GM23248 (cell line): Measurements from ENCODE around the gene ATG10. TPM values are rescaled to one million over a fixed set of nuclear protein-coding genes. Genes with fewer than 3 reads are reported as not detected.

ENCODE experiments used
- DNase-seq: peaks from one replicate; pipeline ENCODE4 v3.0.0-alpha.2; 2015
- H2AFZ ChIP-seq: fragments of 200-600 bp; sonication (generic); 2 replicates; pipeline ENCODE4 v1.6.1; 2016; ENCODE audit warnings: antibody characterized with exemption
- H3F3A ChIP-seq: fragments of 200-600 bp; sonication (generic); 2 replicates; pipeline ENCODE4 v1.6.1; 2016; ENCODE audit warnings: mild to moderate bottlenecking, antibody characterized with exemption, mixed run types; ENCODE audit not compliant: insufficient read depth
- H3K27ac ChIP-seq: fragments of 200-600 bp; sonication (generic); 2 replicates; pipeline ENCODE4 v1.5.1; 2016; ENCODE audit warnings: mild to moderate bottlenecking
- H3K27me3 ChIP-seq: fragments of 200-600 bp; sonication (generic); replicated peaks from 2 replicates; pipeline ENCODE4 v1.6.1; 2016; ENCODE audit warnings: mild to moderate bottlenecking; ENCODE audit not compliant: insufficient read depth
- H3K36me3 ChIP-seq: fragments of 200-600 bp; sonication (generic); 2 replicates; pipeline ENCODE4 v1.6.1; 2016; ENCODE audit warnings: low read depth, mild to moderate bottlenecking
- H3K4me1 ChIP-seq: fragments of 200-600 bp; sonication (generic); 2 replicates; pipeline ENCODE4 v1.6.1; 2016; ENCODE audit warnings: mild to moderate bottlenecking; ENCODE audit not compliant: insufficient read depth
- H3K4me2 ChIP-seq: fragments of 200-600 bp; sonication (generic); one replicate; pipeline ENCODE4 v1.6.1; 2016; ENCODE audit warnings: mild to moderate bottlenecking; ENCODE audit not compliant: unreplicated experiment
- H3K4me3 ChIP-seq: fragments of 200-600 bp; sonication (generic); 2 replicates; pipeline ENCODE4 v1.5.1; 2016; ENCODE audit warnings: mild to moderate bottlenecking
- H3K79me2 ChIP-seq: fragments of 200-600 bp; sonication (generic); 2 replicates; pipeline ENCODE4 v1.6.1; 2016; ENCODE audit warnings: mild to moderate bottlenecking; ENCODE audit not compliant: insufficient read depth
- H3K9ac ChIP-seq: fragments of 200-600 bp; sonication (generic); 2 replicates; pipeline ENCODE4 v1.6.1; 2016; ENCODE audit warnings: mild to moderate bottlenecking
- H3K9me2 ChIP-seq: fragments of 200-600 bp; sonication (generic); 2 replicates; pipeline ENCODE4 v1.6.1; 2016; ENCODE audit warnings: mixed run types, mild to moderate bottlenecking, moderate library complexity; ENCODE audit not compliant: insufficient read depth
- H3K9me3 ChIP-seq: fragments of 200-600 bp; sonication (generic); one replicate; pipeline ENCODE4 v1.6.1; 2017; ENCODE audit warnings: low read depth
- H4K20me1 ChIP-seq: fragments of 200-600 bp; sonication (generic); 2 replicates; pipeline ENCODE4 v1.6.0; 2016; ENCODE audit not compliant: insufficient read depth
- EZH2 ChIP-seq: fragments of 200-600 bp; sonication (generic); IDR thresholded peaks from 2 replicates; pipeline ENCODE4 v1.6.1; 2018; ENCODE audit warnings: antibody characterized with exemption, mild to moderate bottlenecking; ENCODE audit not compliant: insufficient read depth, poor library complexity, severe bottlenecking
- EZH2phosphoT487 ChIP-seq: fragments of 200-600 bp; sonication (generic); IDR thresholded peaks from 2 replicates; pipeline ENCODE4 v1.6.1; 2018; ENCODE audit warnings: antibody characterized with exemption, moderate library complexity, mild to moderate bottlenecking, low read depth; ENCODE audit not compliant: insufficient read depth
- WGBS, 2 experiments: methylation state at CpG; one replicate each; pipeline ENCODE4 v1.1.6; 2015 to 2017; ENCODE audit warnings: low lambda C conversion rate in 2 of 2, low coverage in 1 of 2; ENCODE audit errors: missing lambda C conversion rate in 2 of 2; 5-methylcytosine and 5-hydroxymethylcytosine counted together
- in situ Hi-C: fragments of 300-500 bp; cut with MboI; formaldehyde crosslinking; loops from 2 replicates; pipeline ENCODE4 v1.15.0; 2020
- polyA plus RNA-seq: library from polyadenylated mRNA; unstranded; fragments of >200 nt; fragmentation: Nextera tagmentation; extraction: Ambion mirVana; gene quantifications from 2 replicates; pipeline ENCODE4 v1.2.1, GENCODE V29; 2016
- small RNA-seq: library from RNA; depleted of rRNA; stranded (forward); fragments of <200 nt; gene quantifications from one replicate; pipeline ENCODE3, GENCODE V24; 2014; ENCODE audit warnings: low read depth, low replicate concordance
- total RNA-seq: library from RNA; depleted of rRNA; stranded (reverse); fragments of >200 nt; shearing (Covaris generic); gene quantifications from 2 replicates; pipeline ENCODE4 v1.2.3, GENCODE V29; 2014; rRNA removed

ATG10 gene
- total and polyA plus RNA-seq, 2 experiments from 2014 or later, result 6.5 to 9.0 TPM

DNA sequence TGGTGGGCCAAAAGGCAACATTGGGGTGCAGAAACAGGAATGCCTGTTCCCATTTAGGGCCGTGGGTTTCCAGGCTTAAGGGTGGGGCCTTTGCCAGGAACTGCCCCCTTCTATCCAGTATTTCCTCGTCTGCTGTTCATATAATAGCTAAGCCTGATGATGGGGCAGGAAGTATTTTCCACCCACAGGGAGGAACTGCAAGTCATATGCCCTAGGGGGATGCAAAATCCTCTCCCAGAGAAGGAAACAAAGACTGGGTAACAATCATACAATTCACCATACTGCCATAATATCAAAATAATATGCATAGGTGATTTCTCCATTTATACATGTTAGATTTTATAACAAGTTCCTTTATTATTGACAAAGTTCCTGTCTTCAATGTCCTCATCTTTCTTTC lies 326.8 kb downstream of the ATG10 start:
- Histone ChIP-seq H3F3A (no peaks in the 10 kb centered on the region), H3K27ac (no peak overlapping the region), H3K79me2 (no peaks in the 10 kb centered on the region), H2AFZ (no peak overlapping the region), H3K9me2 (no peaks in the 10 kb centered on the region), H3K9me3 (no peaks in the 10 kb centered on the region), H3K36me3 (no peaks in the 10 kb centered on the region), H3K4me3 (no peak overlapping the region), H3K4me1 (no peaks in the 10 kb centered on the region), H3K4me2 (no peak overlapping the region), H4K20me1 (no peaks in the 10 kb centered on the region), H3K9ac (no peak overlapping the region), H3K27me3 (no peaks in the 10 kb centered on the region)
- WGBS, 2 experiments, result 49 to 73% methylated on average over 2 of the region's 2 CpGs
- DNase-seq, result no peak
- in situ Hi-C loops, result no loop called here
- TF ChIP-seq EZH2phosphoT487, result no peak

GRCh38 chr5:82301190-82301589 lies 329.4 kb downstream of the ATG10 start:
- Histone ChIP-seq H3K4me3 (no peak overlapping the region), H3F3A (no peaks in the 10 kb centered on the region), H3K36me3 (no peaks in the 10 kb centered on the region), H3K9me3 (no peaks in the 10 kb centered on the region), H3K9me2 (no peaks in the 10 kb centered on the region), H3K9ac (no peak overlapping the region), H3K27ac (no peak overlapping the region), H3K4me1 (no peaks in the 10 kb centered on the region), H3K27me3 (no peaks in the 10 kb centered on the region), H4K20me1 (no peaks in the 10 kb centered on the region), H3K4me2 (no peak overlapping the region), H3K79me2 (no peaks in the 10 kb centered on the region), H2AFZ (no peak overlapping the region)
- WGBS, 2 experiments, result 97 to 98% methylated on average over 3 of the region's 3 CpGs
- DNase-seq, result no peak
- in situ Hi-C loops, result no loop called here
- no peak for TF ChIP-seq EZH2phosphoT487
- no peak for TF ChIP-seq EZH2

Small RNA genes lying within 50 kb of the gene (small RNA-seq; reads per million reads assigned to genes)
- gene AC010598.1 (not detected), gene RN7SL378P (not detected)

Other genes starting within 250 kb of the ATG10 start
- 22.0 and 25.5 TPM in 2 replicates for gene SSBP2, start 220.9 kb upstream of the ATG10 start, total RNA-seq
- 40.0 and 43.0 TPM in 2 replicates for gene SSBP2, start 220.9 kb upstream of the ATG10 start, polyA plus RNA-seq